PC-3 (cell line): ENCODE data around the gene CD81.

Source experiments
- EZH2 ChIP-seq: fragments of 300-600 bp; sonication (generic); IDR thresholded peaks from one replicate; pipeline ENCODE4 v1.6.1; 2017; ENCODE audit warnings: antibody characterized with exemption, mild to moderate bottlenecking, low read length; ENCODE audit not compliant: unreplicated experiment
- EZH2phosphoT487 ChIP-seq: fragments of 300-600 bp; sonication (generic); IDR thresholded peaks from 2 replicates; pipeline ENCODE4 v1.6.1; 2018; ENCODE audit warnings: mild to moderate bottlenecking, antibody characterized with exemption, low read length, borderline replicate concordance
- TF ChIP-seq, protein P1 (sequence below): fragments of 300-600 bp; sonication (generic); conservative IDR thresholded peaks from 2 replicates; pipeline ENCODE4 v1.5.1; 2017; ENCODE audit warnings: antibody characterized with exemption, low read depth, mild to moderate bottlenecking, low read length

- TF ChIP-seq EZH2 (no peak), EZH2phosphoT487 (no peak)
- TF ChIP-seq, protein P1, sequence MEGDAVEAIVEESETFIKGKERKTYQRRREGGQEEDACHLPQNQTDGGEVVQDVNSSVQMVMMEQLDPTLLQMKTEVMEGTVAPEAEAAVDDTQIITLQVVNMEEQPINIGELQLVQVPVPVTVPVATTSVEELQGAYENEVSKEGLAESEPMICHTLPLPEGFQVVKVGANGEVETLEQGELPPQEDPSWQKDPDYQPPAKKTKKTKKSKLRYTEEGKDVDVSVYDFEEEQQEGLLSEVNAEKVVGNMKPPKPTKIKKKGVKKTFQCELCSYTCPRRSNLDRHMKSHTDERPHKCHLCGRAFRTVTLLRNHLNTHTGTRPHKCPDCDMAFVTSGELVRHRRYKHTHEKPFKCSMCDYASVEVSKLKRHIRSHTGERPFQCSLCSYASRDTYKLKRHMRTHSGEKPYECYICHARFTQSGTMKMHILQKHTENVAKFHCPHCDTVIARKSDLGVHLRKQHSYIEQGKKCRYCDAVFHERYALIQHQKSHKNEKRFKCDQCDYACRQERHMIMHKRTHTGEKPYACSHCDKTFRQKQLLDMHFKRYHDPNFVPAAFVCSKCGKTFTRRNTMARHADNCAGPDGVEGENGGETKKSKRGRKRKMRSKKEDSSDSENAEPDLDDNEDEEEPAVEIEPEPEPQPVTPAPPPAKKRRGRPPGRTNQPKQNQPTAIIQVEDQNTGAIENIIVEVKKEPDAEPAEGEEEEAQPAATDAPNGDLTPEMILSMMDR, result no peak
Observed at GRCh38 chr11:2366276-2366675, 10.8 kb upstream of the CD81 start.
